Uterus (tissue), 2 donors: Measurements from ENCODE around the gene NFE2L3.
"Not testable (repeated sequence)": the region's sequence is repeated elsewhere in the genome, so short reads cannot be mapped to it uniquely, and the experiment has no call there.

ENCODE experiments used
- CTCF ChIP-seq, 4 experiments: fragments of 200-600 bp in 2 of 4; fragments of 450-650 bp in 2 of 4; sonication (generic) in 2 of 4; IDR thresholded peaks; one replicate each; pipeline ENCODE4 v1.5.1; 2016 to 2019; ENCODE audit warnings: antibody characterized with exemption in 4 of 4, mild to moderate bottlenecking in 2 of 4, moderate library complexity in 1 of 4
- POLR2A ChIP-seq, 2 donors: fragments of 450-650 bp; IDR thresholded peaks; one replicate each; pipeline ENCODE4 v1.6.1; 2016; ENCODE audit warnings: antibody characterized with exemption in 2 of 2, mild to moderate bottlenecking in 1 of 2, moderate library complexity in 1 of 2

DNA sequence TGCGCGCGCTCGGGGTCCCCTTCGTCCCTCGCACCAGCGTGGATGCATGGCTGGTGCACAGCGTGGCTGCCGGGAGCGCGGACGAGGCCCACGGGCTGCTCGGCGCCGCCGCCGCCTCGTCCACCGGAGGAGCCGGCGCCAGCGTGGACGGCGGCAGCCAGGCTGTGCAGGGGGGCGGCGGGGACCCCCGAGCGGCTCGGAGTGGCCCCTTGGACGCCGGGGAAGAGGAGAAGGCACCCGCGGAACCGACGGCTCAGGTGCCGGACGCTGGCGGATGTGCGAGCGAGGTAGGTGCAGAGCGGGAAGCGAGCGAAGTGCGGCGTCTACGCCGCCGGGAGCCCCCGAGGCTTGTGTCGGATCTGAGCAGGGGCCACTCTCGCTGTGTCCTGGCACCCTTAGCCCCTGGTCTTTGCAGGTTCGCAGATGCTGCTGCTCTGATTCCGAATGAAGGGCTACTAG is 813 bp downstream of the NFE2L3 start:
- not testable (repeated sequence) for TF ChIP-seq CTCF, POLR2A (IDR thresholded peaks at IDR 0.05)
